Activated gamma-delta T cell treated with Interleukin-2 at 50 U/mL for 16 hours (primary cell): ENCODE results near the gene LOXL3.

Experiments
- DNase-seq: peaks from one replicate; pipeline ENCODE4 v3.0.0-alpha.2; 2020

The LOXL3 gene

GRCh38 chr2:74482801-74483674 lies 70.7 kb downstream of the LOXL3 start, which contains the start of the genes CCDC142 and TTC31:
CCDC142 (minus strand) TSS chr2:74482998; CDS start chr2:74482837, 161 bp downstream.
TTC31 (plus strand) TSS chr2:74483081; CDS start chr2:74483096, 15 bp downstream.
- peak; percentile 93 for DNase-seq
